GM23248 (cell line): ENCODE measurements around the gene MICAL2. TPM values are rescaled to one million over a fixed set of nuclear protein-coding genes. Genes with fewer than 3 reads are reported as not detected.

ENCODE experiments used
- DNase-seq: peaks from one replicate; pipeline ENCODE4 v3.0.0-alpha.2; 2015
- H2AFZ ChIP-seq: fragments of 200-600 bp; sonication (generic); 2 replicates; pipeline ENCODE4 v1.6.1; 2016; ENCODE audit warnings: antibody characterized with exemption
- H3F3A ChIP-seq: fragments of 200-600 bp; sonication (generic); 2 replicates; pipeline ENCODE4 v1.6.1; 2016; ENCODE audit warnings: mild to moderate bottlenecking, antibody characterized with exemption, mixed run types; ENCODE audit not compliant: insufficient read depth
- H3K27ac ChIP-seq: fragments of 200-600 bp; sonication (generic); 2 replicates; pipeline ENCODE4 v1.5.1; 2016; ENCODE audit warnings: mild to moderate bottlenecking
- H3K27me3 ChIP-seq: fragments of 200-600 bp; sonication (generic); replicated peaks from 2 replicates; pipeline ENCODE4 v1.6.1; 2016; ENCODE audit warnings: mild to moderate bottlenecking; ENCODE audit not compliant: insufficient read depth
- H3K36me3 ChIP-seq: fragments of 200-600 bp; sonication (generic); 2 replicates; pipeline ENCODE4 v1.6.1; 2016; ENCODE audit warnings: low read depth, mild to moderate bottlenecking
- H3K4me1 ChIP-seq: fragments of 200-600 bp; sonication (generic); 2 replicates; pipeline ENCODE4 v1.6.1; 2016; ENCODE audit warnings: mild to moderate bottlenecking; ENCODE audit not compliant: insufficient read depth
- H3K4me2 ChIP-seq: fragments of 200-600 bp; sonication (generic); one replicate; pipeline ENCODE4 v1.6.1; 2016; ENCODE audit warnings: mild to moderate bottlenecking; ENCODE audit not compliant: unreplicated experiment
- H3K4me3 ChIP-seq: fragments of 200-600 bp; sonication (generic); 2 replicates; pipeline ENCODE4 v1.5.1; 2016; ENCODE audit warnings: mild to moderate bottlenecking
- H3K79me2 ChIP-seq: fragments of 200-600 bp; sonication (generic); 2 replicates; pipeline ENCODE4 v1.6.1; 2016; ENCODE audit warnings: mild to moderate bottlenecking; ENCODE audit not compliant: insufficient read depth
- H3K9ac ChIP-seq: fragments of 200-600 bp; sonication (generic); 2 replicates; pipeline ENCODE4 v1.6.1; 2016; ENCODE audit warnings: mild to moderate bottlenecking
- H3K9me2 ChIP-seq: fragments of 200-600 bp; sonication (generic); 2 replicates; pipeline ENCODE4 v1.6.1; 2016; ENCODE audit warnings: mixed run types, mild to moderate bottlenecking, moderate library complexity; ENCODE audit not compliant: insufficient read depth
- H3K9me3 ChIP-seq: fragments of 200-600 bp; sonication (generic); one replicate; pipeline ENCODE4 v1.6.1; 2017; ENCODE audit warnings: low read depth
- H4K20me1 ChIP-seq: fragments of 200-600 bp; sonication (generic); 2 replicates; pipeline ENCODE4 v1.6.0; 2016; ENCODE audit not compliant: insufficient read depth
- EZH2 ChIP-seq: fragments of 200-600 bp; sonication (generic); IDR thresholded peaks from 2 replicates; pipeline ENCODE4 v1.6.1; 2018; ENCODE audit warnings: antibody characterized with exemption, mild to moderate bottlenecking; ENCODE audit not compliant: insufficient read depth, poor library complexity, severe bottlenecking
- EZH2phosphoT487 ChIP-seq: fragments of 200-600 bp; sonication (generic); IDR thresholded peaks from 2 replicates; pipeline ENCODE4 v1.6.1; 2018; ENCODE audit warnings: antibody characterized with exemption, moderate library complexity, mild to moderate bottlenecking, low read depth; ENCODE audit not compliant: insufficient read depth
- WGBS, 2 experiments: methylation state at CpG; one replicate each; pipeline ENCODE4 v1.1.6; 2015 to 2017; ENCODE audit warnings: low lambda C conversion rate in 2 of 2, low coverage in 1 of 2; ENCODE audit errors: missing lambda C conversion rate in 2 of 2; 5-methylcytosine and 5-hydroxymethylcytosine counted together
- in situ Hi-C: fragments of 300-500 bp; cut with MboI; formaldehyde crosslinking; loops from 2 replicates; pipeline ENCODE4 v1.15.0; 2020
- polyA plus RNA-seq: library from polyadenylated mRNA; unstranded; fragments of >200 nt; fragmentation: Nextera tagmentation; extraction: Ambion mirVana; gene quantifications from 2 replicates; pipeline ENCODE4 v1.2.1, GENCODE V29; 2016
- total RNA-seq: library from RNA; depleted of rRNA; stranded (reverse); fragments of >200 nt; shearing (Covaris generic); gene quantifications from 2 replicates; pipeline ENCODE4 v1.2.3, GENCODE V29; 2014

The MICAL2 gene
- total and polyA plus RNA-seq, 2 experiments from 2014 or later = 83.3 to 158 TPM

GRCh38 chr11:12198251-12199222 is 88.1 kb downstream of the MICAL2 start:
- Histone ChIP-seq H3K9me2 (no peaks in the 10 kb centered on the region), H3K4me1 (peaks cover 42% of the 10 kb centered on the region), H3F3A (peaks cover 42% of the 10 kb centered on the region), H4K20me1 (no peaks in the 10 kb centered on the region), H3K9me3 (no peaks in the 10 kb centered on the region), H3K9ac (no peak overlapping the region), H3K27me3 (no peaks in the 10 kb centered on the region), H2AFZ (no peak overlapping the region), H3K79me2 (peaks cover 74% of the 10 kb centered on the region), H3K4me3 (no peak overlapping the region), H3K27ac (no peak overlapping the region), H3K36me3 (peaks cover 3% of the 10 kb centered on the region; the same call in 1 of the 2 replicates), H3K4me2 (no peak overlapping the region)
- in situ Hi-C loops = no loop called here
- TF ChIP-seq EZH2phosphoT487 (no peak), EZH2 (no peak)
- DNase-seq = no peak
- 95 to 99% methylated on average over 8 of the region's 8 CpGs for WGBS, 2 experiments

GRCh38 chr11:12199231-12199948 is 89.0 kb downstream of the MICAL2 start:
- peaks cover 74% of the 10 kb centered on the region for H3K79me2 ChIP-seq
- H3K9me3 ChIP-seq = no peaks in the 10 kb centered on the region
- 89 to 93% methylated on average over 13 of the region's 13 CpGs for WGBS, 2 experiments
- H3K4me1 ChIP-seq = peaks cover 41% of the 10 kb centered on the region
- no peak for DNase-seq
- no peak overlapping the region for H3K4me2 ChIP-seq
- H4K20me1 ChIP-seq = no peaks in the 10 kb centered on the region
- H3K27me3 ChIP-seq = no peaks in the 10 kb centered on the region
- H2AFZ ChIP-seq = no peak overlapping the region
- no peak overlapping the region for H3K4me3 ChIP-seq
- peaks cover 5% of the 10 kb centered on the region; the same call in 1 of the 2 replicates for H3K36me3 ChIP-seq
- peaks cover 50% of the 10 kb centered on the region for H3F3A ChIP-seq
- TF ChIP-seq EZH2 (no peak), EZH2phosphoT487 (no peak)
- H3K9me2 ChIP-seq = no peaks in the 10 kb centered on the region
- peak overlapping the region; percentile 72 for H3K9ac ChIP-seq
- H3K27ac ChIP-seq = peak overlapping the region; percentile 93
- in situ Hi-C loops = no loop called here

GRCh38 chr11:12200279-12200990 is 90.0 kb downstream of the MICAL2 start:
- peaks cover 61% of the 10 kb centered on the region for H3F3A ChIP-seq
- no peak overlapping the region for H2AFZ ChIP-seq
- no peaks in the 10 kb centered on the region for H3K27me3 ChIP-seq
- peaks cover 9% of the 10 kb centered on the region; the same call in 1 of the 2 replicates for H3K36me3 ChIP-seq
- WGBS, 2 experiments = 27 to 34% methylated on average over 14 of the region's 14 CpGs
- H3K4me1 ChIP-seq = peaks cover 46% of the 10 kb centered on the region
- H3K4me2 ChIP-seq = peak overlapping the region; percentile 49
- in situ Hi-C loops = no loop called here
- peak overlapping the region; percentile 72 for H3K9ac ChIP-seq
- H3K9me2 ChIP-seq = no peaks in the 10 kb centered on the region
- no peak overlapping the region for H3K4me3 ChIP-seq
- no peaks in the 10 kb centered on the region for H4K20me1 ChIP-seq
- DNase-seq = peak; percentile 71
- H3K79me2 ChIP-seq = peaks cover 72% of the 10 kb centered on the region
- TF ChIP-seq EZH2phosphoT487 (no peak), EZH2 (no peak)
- peak overlapping the region; percentile 93 for H3K27ac ChIP-seq
- H3K9me3 ChIP-seq = no peaks in the 10 kb centered on the region
